Activated effector memory CD4-positive, alpha-beta T cell treated with Interleukin-2 at 50 U/mL for 16 hours (primary cell): Measurements from ENCODE around the gene DNAH8.
"Not testable (repeated sequence)": the region's sequence is repeated elsewhere in the genome, so short reads cannot be mapped to it uniquely, and the experiment has no call there.

ENCODE experiments used
- DNase-seq: peaks from one replicate; pipeline ENCODE4 v3.0.0-alpha.2; 2020

The DNAH8 gene

GRCh38 chr6:38750968-38751615 lies 36.0 kb downstream of the DNAH8 start:
- DNase-seq: no peak

- DNase-seq: no peak
Measured at GRCh38 chr6:38753707-38754106, 38.6 kb downstream of the DNAH8 start.

- DNase-seq: no peak
Measured at GRCh38 chr6:38755207-38755606, 40.1 kb downstream of the DNAH8 start.

GRCh38 chr6:38755874-38756273 lies 40.8 kb downstream of the DNAH8 start:
- no peak for DNase-seq

- DNase-seq: no peak
Measured at GRCh38 chr6:38760097-38760496, 45.0 kb downstream of the DNAH8 start.

- no peak for DNase-seq
Measured at GRCh38 chr6:38762848-38763247, 47.7 kb downstream of the DNAH8 start.

GRCh38 chr6:38767560-38767959 lies 52.4 kb downstream of the DNAH8 start:
- no peak for DNase-seq

- DNase-seq: no peak
Measured at GRCh38 chr6:38773338-38773737, 58.2 kb downstream of the DNAH8 start.

- DNase-seq: no peak
Measured at GRCh38 chr6:38774929-38775707, 60.0 kb downstream of the DNAH8 start.

GRCh38 chr6:38775870-38776269 lies 60.8 kb downstream of the DNAH8 start:
- no peak for DNase-seq

GRCh38 chr6:38776515-38776914 lies 61.4 kb downstream of the DNAH8 start:
- no peak for DNase-seq

GRCh38 chr6:38779310-38780062 lies 64.4 kb downstream of the DNAH8 start:
- DNase-seq: no peak

GRCh38 chr6:38782616-38783015 lies 67.5 kb downstream of the DNAH8 start:
- DNase-seq: no peak

GRCh38 chr6:38783443-38784228 lies 68.5 kb downstream of the DNAH8 start:
- no peak for DNase-seq

GRCh38 chr6:38784506-38785235 lies 69.6 kb downstream of the DNAH8 start:
- DNase-seq: no peak

GRCh38 chr6:38786486-38786885 lies 71.4 kb downstream of the DNAH8 start:
- DNase-seq: no peak

- DNase-seq: no peak
Measured at GRCh38 chr6:38789256-38789655, 74.1 kb downstream of the DNAH8 start.

GRCh38 chr6:38792356-38792755 lies 77.2 kb downstream of the DNAH8 start:
- DNase-seq: no peak

- DNase-seq: no peak
Measured at GRCh38 chr6:38794682-38795081, 79.6 kb downstream of the DNAH8 start.

- DNase-seq: no peak
Measured at GRCh38 chr6:38796006-38796405, 80.9 kb downstream of the DNAH8 start.

- not testable (repeated sequence) for DNase-seq
Measured at GRCh38 chr6:38796437-38796836, 81.3 kb downstream of the DNAH8 start.

GRCh38 chr6:38796850-38797249 lies 81.7 kb downstream of the DNAH8 start:
- no peak for DNase-seq
